Astrocyte (in vitro differentiated cells and primary cell): ENCODE results near the gene GNB1. TPM values are rescaled to one million over a fixed set of nuclear protein-coding genes. Genes with fewer than 3 reads are reported as not detected.

ENCODE experiments used
- DNase-seq: peaks from one replicate; pipeline ENCODE4 v3.0.0-alpha.2; 2010; ENCODE audit warnings: low read depth
- FAIRE-seq: peaks from 2 replicates; lab custom pipeline; 2011; peaks lifted over from hg19 to GRCh38; lab: Jason Lieb, UNC
- H2AFZ ChIP-seq: 2 replicates; pipeline ENCODE4 v1.6.0; 2012; ENCODE audit warnings: low read depth, low read length, inconsistent platforms
- H3K27ac ChIP-seq: 2 replicates; pipeline ENCODE4 v1.5.1; 2011; ENCODE audit warnings: low read depth, low read length, inconsistent platforms
- H3K27me3 ChIP-seq: 2 replicates; pipeline ENCODE4 v1.6.0; 2011; ENCODE audit warnings: low read length, inconsistent platforms; ENCODE audit not compliant: insufficient read depth
- H3K36me3 ChIP-seq: 2 replicates; pipeline ENCODE4 v1.5.1; 2011; ENCODE audit warnings: low read length, inconsistent platforms; ENCODE audit not compliant: insufficient read depth
- H3K4me1 ChIP-seq: 2 replicates; pipeline ENCODE4 v1.5.1; 2011; ENCODE audit warnings: low read length, inconsistent platforms; ENCODE audit not compliant: insufficient read depth
- H3K4me2 ChIP-seq: 2 replicates; pipeline ENCODE4 v1.6.0; 2012; ENCODE audit warnings: low read length, inconsistent platforms
- H3K4me3 ChIP-seq: 2 replicates; pipeline ENCODE4 v1.5.1; 2011; ENCODE audit warnings: low read depth, mild to moderate bottlenecking, low read length, inconsistent platforms; ENCODE audit not compliant: insufficient read depth
- H3K79me2 ChIP-seq: 2 replicates; pipeline ENCODE4 v1.6.0; 2012; ENCODE audit warnings: mild to moderate bottlenecking, low read length, inconsistent platforms; ENCODE audit not compliant: insufficient read depth
- H3K9ac ChIP-seq: 2 replicates; pipeline ENCODE4 v1.6.0; 2012; ENCODE audit warnings: mild to moderate bottlenecking, low read length, inconsistent platforms
- H3K9me3 ChIP-seq: 2 replicates; pipeline ENCODE4 v1.5.1; 2012; ENCODE audit warnings: low read depth, mild to moderate bottlenecking, low read length, inconsistent platforms; ENCODE audit not compliant: insufficient read depth
- H4K20me1 ChIP-seq: 2 replicates; pipeline ENCODE4 v1.6.0; 2012; ENCODE audit warnings: low read length, inconsistent platforms; ENCODE audit not compliant: insufficient read depth
- H3K27ac Mint-ChIP-seq: one replicate; pipeline ENCODE4 v1.8.0; 2021; ENCODE audit warnings: mild to moderate bottlenecking, mixed read lengths; ENCODE audit not compliant: unreplicated experiment
- H3K27me3 Mint-ChIP-seq: one replicate; pipeline ENCODE4 v1.8.0; 2021; ENCODE audit warnings: low read depth, mixed read lengths; ENCODE audit not compliant: unreplicated experiment
- H3K36me3 Mint-ChIP-seq: one replicate; pipeline ENCODE4 v1.8.0; 2021; ENCODE audit warnings: low read depth, mixed read lengths; ENCODE audit not compliant: unreplicated experiment
- H3K4me1 Mint-ChIP-seq: one replicate; pipeline ENCODE4 v1.8.0; 2021; ENCODE audit warnings: low read depth, mixed read lengths; ENCODE audit not compliant: unreplicated experiment
- H3K4me3 Mint-ChIP-seq: one replicate; pipeline ENCODE4 v1.8.0; 2021; ENCODE audit warnings: mild to moderate bottlenecking, moderate library complexity, mixed read lengths; ENCODE audit not compliant: unreplicated experiment
- H3K9me3 Mint-ChIP-seq: one replicate; pipeline ENCODE4 v1.8.0; 2021; ENCODE audit warnings: mild to moderate bottlenecking, mixed read lengths; ENCODE audit not compliant: unreplicated experiment
- CTCF ChIP-seq: IDR thresholded peaks from 2 replicates; pipeline ENCODE4 v1.5.1; 2011; ENCODE audit warnings: low read depth, mild to moderate bottlenecking, inconsistent platforms, low read length, moderate library complexity; ENCODE audit not compliant: insufficient read depth
- EZH2 ChIP-seq: IDR thresholded peaks from 2 replicates; pipeline ENCODE4 v1.6.1; 2012; ENCODE audit warnings: mild to moderate bottlenecking, low read length, inconsistent platforms; ENCODE audit not compliant: insufficient read depth
- total RNA-seq: library from RNA; stranded (reverse); gene quantifications from 2 replicates; pipeline ENCODE4 v1.2.1, GENCODE V29; 2021

Gene GNB1
- total RNA-seq, 1 donor from 2014 or later, result 602 TPM

DNA sequence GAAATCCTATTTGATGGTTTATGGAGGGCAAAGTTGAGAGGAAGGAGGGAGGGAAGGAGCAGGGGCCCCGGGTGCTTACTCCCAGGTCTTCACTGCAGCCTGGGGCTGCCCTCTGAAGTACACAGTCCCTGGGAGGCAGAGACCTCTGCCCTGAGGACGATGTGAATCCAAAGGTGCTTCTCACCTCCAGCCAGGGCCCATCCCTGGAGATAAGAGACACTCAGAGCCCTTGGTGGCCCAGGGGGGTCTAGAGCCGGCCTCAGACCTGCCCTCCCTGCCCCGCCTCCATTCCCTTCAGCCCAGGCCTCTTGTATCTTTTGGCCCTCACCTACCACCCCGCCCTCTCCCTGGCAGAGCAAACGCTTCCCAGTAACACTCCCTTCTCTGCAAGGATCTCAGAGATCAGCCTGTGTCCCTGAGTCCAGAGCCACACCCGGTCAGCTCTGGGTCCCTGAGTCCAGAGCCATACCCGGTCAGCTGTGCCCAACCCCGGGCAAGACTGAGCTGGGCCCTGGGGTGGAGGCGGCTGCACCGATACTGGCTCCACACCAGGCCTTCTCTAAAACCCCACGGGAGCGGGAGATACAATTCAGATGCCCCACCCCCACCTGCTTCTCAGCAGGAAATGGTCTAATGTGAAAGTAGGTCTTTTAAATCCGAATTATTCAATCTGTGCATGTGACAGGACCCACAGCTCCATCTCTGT is 3.6 kb upstream of the GNB1 start:
- peaks cover 22% of the 10 kb centered on the region for H3K79me2 ChIP-seq
- no peaks in the 10 kb centered on the region for H3K9me3 ChIP-seq
- H3K4me3 ChIP-seq, result no peak overlapping the region
- H3K9me3 Mint-ChIP-seq, result no peaks in the 10 kb centered on the region
- no peaks in the 10 kb centered on the region for H3K27me3 ChIP-seq
- H4K20me1 ChIP-seq, result peaks cover 8% of the 10 kb centered on the region
- TF ChIP-seq EZH2 (no peak), CTCF (no peak)
- H3K4me1 ChIP-seq, result peaks cover 10% of the 10 kb centered on the region
- no peak overlapping the region for H3K27ac Mint-ChIP-seq
- peaks cover 2% of the 10 kb centered on the region for H3K36me3 Mint-ChIP-seq
- no peak overlapping the region for H2AFZ ChIP-seq
- no peaks in the 10 kb centered on the region for H3K36me3 ChIP-seq
- FAIRE-seq (no peak), DNase-seq (no peak)
- H3K9ac ChIP-seq, result no peak overlapping the region
- H3K4me3 Mint-ChIP-seq, result no peak overlapping the region
- H3K4me2 ChIP-seq, result peak overlapping the region; percentile 15
- H3K27me3 Mint-ChIP-seq, result peaks cover 3% of the 10 kb centered on the region
- no peak overlapping the region for H3K27ac ChIP-seq
- peaks cover 16% of the 10 kb centered on the region for H3K4me1 Mint-ChIP-seq

GRCh38 chr1:1893997-1894353 is 3.1 kb upstream of the GNB1 start:
- peaks cover 3% of the 10 kb centered on the region for H3K27me3 Mint-ChIP-seq
- Histone ChIP-seq H3K9me3 (no peaks in the 10 kb centered on the region), H2AFZ (no peak overlapping the region), H3K4me3 (no peak overlapping the region), H3K79me2 (peaks cover 28% of the 10 kb centered on the region), H3K4me1 (peaks cover 10% of the 10 kb centered on the region), H3K36me3 (no peaks in the 10 kb centered on the region), H3K9ac (no peak overlapping the region), H3K4me2 (no peak overlapping the region), H3K27me3 (no peaks in the 10 kb centered on the region), H4K20me1 (peaks cover 13% of the 10 kb centered on the region), H3K27ac (no peak overlapping the region)
- no peaks in the 10 kb centered on the region for H3K9me3 Mint-ChIP-seq
- peaks cover 16% of the 10 kb centered on the region for H3K4me1 Mint-ChIP-seq
- DNase-seq, result no peak
- H3K27ac Mint-ChIP-seq, result no peak overlapping the region
- H3K4me3 Mint-ChIP-seq, result no peak overlapping the region
- FAIRE-seq, result no peak
- peaks cover 6% of the 10 kb centered on the region for H3K36me3 Mint-ChIP-seq
- TF ChIP-seq EZH2 (no peak), CTCF (no peak)

GRCh38 chr1:1893291-1893985 is 2.6 kb upstream of the GNB1 start:
- Histone ChIP-seq H4K20me1 (peaks cover 18% of the 10 kb centered on the region), H3K36me3 (no peaks in the 10 kb centered on the region), H3K4me2 (no peak overlapping the region), H2AFZ (no peak overlapping the region), H3K9me3 (no peaks in the 10 kb centered on the region), H3K9ac (no peak overlapping the region), H3K79me2 (peaks cover 33% of the 10 kb centered on the region), H3K27ac (no peak overlapping the region), H3K4me3 (no peak overlapping the region), H3K4me1 (peaks cover 16% of the 10 kb centered on the region), H3K27me3 (no peaks in the 10 kb centered on the region)
- no peak overlapping the region for H3K27ac Mint-ChIP-seq
- peaks cover 11% of the 10 kb centered on the region for H3K36me3 Mint-ChIP-seq
- FAIRE-seq (no peak), DNase-seq (no peak)
- H3K9me3 Mint-ChIP-seq, result no peaks in the 10 kb centered on the region
- H3K27me3 Mint-ChIP-seq, result peaks cover 3% of the 10 kb centered on the region
- TF ChIP-seq CTCF (no peak), EZH2 (no peak)
- H3K4me1 Mint-ChIP-seq, result peaks cover 18% of the 10 kb centered on the region
- H3K4me3 Mint-ChIP-seq, result no peak overlapping the region
